Lower lobe of right lung (tissue), 2 donors: ENCODE results near the gene DPP7. TPM values are rescaled to one million over a fixed set of nuclear protein-coding genes. Genes with fewer than 3 reads are reported as not detected.

Experiments
- ATAC-seq, 2 donors: fragments of 200-7000 bp; cut with Tn5 transposase; one replicate each; pipeline ENCODE4 v1.9.1; 2020 to 2022; ENCODE audit warnings: mild to moderate bottlenecking in 2 of 2, moderate library complexity in 2 of 2
- DNase-seq: peaks from one replicate; pipeline ENCODE4 v3.0.0-alpha.2; 2020
- H3K27ac ChIP-seq: fragments of 200-600 bp; one replicate; pipeline ENCODE4 v1.8.0; 2022
- H3K27me3 ChIP-seq: fragments of 200-600 bp; one replicate; pipeline ENCODE4 v1.8.0; 2022; ENCODE audit warnings: low read depth
- H3K36me3 ChIP-seq: fragments of 200-600 bp; one replicate; pipeline ENCODE4 v1.8.0; 2022; ENCODE audit warnings: mild to moderate bottlenecking
- H3K4me1 ChIP-seq: fragments of 200-600 bp; one replicate; pipeline ENCODE4 v1.8.0; 2022
- H3K4me3 ChIP-seq: fragments of 200-600 bp; one replicate; pipeline ENCODE4 v1.8.0; 2022; ENCODE audit warnings: mild to moderate bottlenecking
- H3K9me3 ChIP-seq: fragments of 200-600 bp; one replicate; pipeline ENCODE4 v1.8.0; 2022
- CTCF ChIP-seq: fragments of 200-600 bp; IDR thresholded peaks from one replicate; pipeline ENCODE4 v1.8.0; 2022; ENCODE audit warnings: antibody characterized with exemption, mild to moderate bottlenecking
- intact Hi-C: fragments of 100-400 bp; cut with DNase I; formaldehyde crosslinking; loops from one replicate; pipeline ENCODE4 v1.11.0; 2022
- total RNA-seq: library from RNA; stranded (reverse); fragmentation: NEBNext Ultra II Directional; extraction: Animal tissue kit (Norgen Biotek cat#: 25700); gene quantifications from one replicate; pipeline ENCODE4 v1.2.1, GENCODE V29; 2021
- donor health status: DM: no; HTN: yes; CAD: no; lungs with severe emphysema.

Gene DPP7
- total RNA-seq, 1 donor from 2014 or later, result 190 TPM

- DNase-seq (no peak), ATAC-seq (no peak)
- peaks cover 85% of the 10 kb centered on the region for H3K36me3 ChIP-seq
- no peak for TF ChIP-seq CTCF
- H3K4me1 ChIP-seq, result peaks cover 6% of the 10 kb centered on the region
- intact Hi-C loops, result no loop called here
- H3K27me3 ChIP-seq, result no peaks in the 10 kb centered on the region
- H3K27ac ChIP-seq, result no peak overlapping the region
- no peak overlapping the region for H3K4me3 ChIP-seq
- H3K9me3 ChIP-seq, result no peaks in the 10 kb centered on the region
These were observed 5.0 kb downstream of the DPP7 start for GRCh38 chr9:137109250-137110146.

DNA sequence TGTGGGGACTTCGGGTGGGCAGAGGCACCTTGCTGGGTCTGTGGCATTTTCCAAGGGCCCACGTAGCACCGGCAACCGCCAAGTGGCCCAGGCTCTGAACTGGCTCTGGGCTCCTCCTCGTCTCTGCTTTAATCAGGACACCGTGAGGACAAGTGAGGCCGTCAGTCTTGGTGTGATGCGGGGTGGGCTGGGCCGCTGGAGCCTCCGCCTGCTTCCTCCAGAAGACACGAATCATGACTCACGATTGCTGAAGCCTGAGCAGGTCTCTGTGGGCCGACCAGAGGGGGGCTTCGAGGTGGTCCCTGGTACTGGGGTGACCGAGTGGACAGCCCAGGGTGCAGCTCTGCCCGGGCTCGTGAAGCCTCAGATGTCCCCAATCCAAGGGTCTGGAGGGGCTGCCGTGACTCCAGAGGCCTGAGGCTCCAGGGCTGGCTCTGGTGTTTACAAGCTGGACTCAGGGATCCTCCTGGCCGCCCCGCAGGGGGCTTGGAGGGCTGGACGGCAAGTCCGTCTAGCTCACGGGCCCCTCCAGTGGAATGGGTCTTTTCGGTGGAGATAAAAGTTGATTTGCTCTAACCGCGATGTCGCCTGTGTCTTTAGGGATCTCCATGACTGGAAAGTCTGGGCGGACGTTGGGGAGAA, 5.8 kb downstream of the DPP7 start:
- TF ChIP-seq CTCF, result no peak
- DNase-seq, result no peak
- ATAC-seq, result no peak
- Histone ChIP-seq H3K27me3 (no peaks in the 10 kb centered on the region), H3K36me3 (peaks cover 92% of the 10 kb centered on the region), H3K9me3 (no peaks in the 10 kb centered on the region), H3K4me3 (no peak overlapping the region), H3K27ac (no peak overlapping the region), H3K4me1 (peaks cover 5% of the 10 kb centered on the region)
- intact Hi-C loops, result no loop called here

DNA sequence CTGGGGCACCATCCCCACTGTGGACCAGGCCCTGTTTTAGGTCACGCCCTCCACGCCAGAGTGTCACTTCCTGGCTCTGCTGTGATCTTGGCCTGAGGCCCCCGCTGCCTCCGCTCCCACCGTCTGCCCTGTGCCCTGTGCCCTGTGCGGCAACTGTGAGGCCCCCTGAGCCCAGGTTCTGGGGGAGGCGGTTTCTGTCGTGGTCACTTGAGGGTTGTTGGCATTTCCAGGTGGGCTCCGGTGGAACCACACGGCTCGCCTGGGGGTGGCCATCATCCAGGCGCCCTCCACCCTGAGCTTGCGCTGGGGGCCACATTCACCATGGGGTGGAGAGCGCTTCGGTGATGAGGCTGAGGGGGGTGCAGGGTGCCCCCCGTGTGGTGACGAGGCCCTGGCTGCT, 6.6 kb downstream of the DPP7 start:
- DNase-seq (no peak), ATAC-seq (no peak)
- H3K4me3 ChIP-seq, result no peak overlapping the region

DNA sequence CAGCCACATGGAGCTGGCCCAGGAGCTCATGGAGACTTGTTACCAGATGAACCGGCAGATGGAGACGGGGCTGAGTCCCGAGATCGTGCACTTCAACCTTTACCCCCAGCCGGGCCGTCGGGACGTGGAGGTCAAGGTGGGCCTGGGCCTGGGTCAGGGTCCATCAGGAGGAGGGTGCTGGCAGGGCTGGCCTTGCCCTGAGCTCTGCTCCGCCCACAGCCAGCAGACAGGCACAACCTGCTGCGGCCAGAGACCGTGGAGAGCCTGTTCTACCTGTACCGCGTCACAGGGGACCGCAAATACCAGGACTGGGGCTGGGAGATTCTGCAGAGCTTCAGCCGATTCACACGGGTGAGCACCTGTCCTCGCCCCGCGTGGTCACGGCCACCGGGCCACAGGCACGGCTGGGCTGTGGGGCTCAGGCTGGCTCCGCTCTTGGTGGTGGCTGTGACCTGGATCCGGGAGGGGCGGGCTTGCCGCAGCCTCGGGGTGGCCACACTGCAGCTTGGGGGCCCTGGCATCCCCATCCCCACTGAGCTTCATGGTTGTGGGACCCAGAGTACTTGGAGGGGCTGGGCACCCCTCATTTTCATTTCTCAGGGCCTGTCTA, 7.1 kb downstream of the DPP7 start:
- H3K36me3 ChIP-seq, result peaks cover 89% of the 10 kb centered on the region

More for the DNA sequence above, 6.6 kb downstream of the DPP7 start:
- Histone ChIP-seq H3K27me3 (no peaks in the 10 kb centered on the region), H3K9me3 (no peaks in the 10 kb centered on the region), H3K27ac (no peak overlapping the region), H3K4me1 (no peaks in the 10 kb centered on the region), H3K36me3 (peaks cover 95% of the 10 kb centered on the region)
- TF ChIP-seq CTCF, result no peak
- intact Hi-C loops, result no loop called here

More for the DNA sequence above, 7.1 kb downstream of the DPP7 start:
- no peak for DNase-seq
- Histone ChIP-seq H3K27ac (no peak overlapping the region), H3K9me3 (no peaks in the 10 kb centered on the region), H3K27me3 (no peaks in the 10 kb centered on the region), H3K4me3 (no peak overlapping the region), H3K4me1 (no peaks in the 10 kb centered on the region)
- no peak for TF ChIP-seq CTCF
- intact Hi-C loops, result no loop called here
- no peak for ATAC-seq
